Frontal cortex (tissue), 4 donors: ENCODE results near the gene ZNF613. TPM values are rescaled to one million over a fixed set of nuclear protein-coding genes. Genes with fewer than 3 reads are reported as not detected.
A peak's percentile ranks its signal among the peaks of the same experiment; 100 is the strongest.
"Not testable (repeated sequence)": the region's sequence is repeated elsewhere in the genome, so short reads cannot be mapped to it uniquely, and the experiment has no call there.

Source experiments
- DNase-seq, 2 donors: peaks; one replicate each; pipeline ENCODE4 v3.0.0; 2012; ENCODE audit warnings: low spot score in 2 of 2
- FAIRE-seq: peaks from 2 replicates; lab custom pipeline; 2012; peaks lifted over from hg19 to GRCh38; lab: Jason Lieb, UNC
- total RNA-seq: library from RNA; depleted of rRNA; stranded (reverse); fragments of >200 nt; gene quantifications from one replicate; pipeline ENCODE4 v1.2.3, GENCODE V29; 2014
- donor health status: control.
- donor health status: control.
- donor health status: control.

ZNF613 gene
- total RNA-seq = 10.6 TPM

DNA sequence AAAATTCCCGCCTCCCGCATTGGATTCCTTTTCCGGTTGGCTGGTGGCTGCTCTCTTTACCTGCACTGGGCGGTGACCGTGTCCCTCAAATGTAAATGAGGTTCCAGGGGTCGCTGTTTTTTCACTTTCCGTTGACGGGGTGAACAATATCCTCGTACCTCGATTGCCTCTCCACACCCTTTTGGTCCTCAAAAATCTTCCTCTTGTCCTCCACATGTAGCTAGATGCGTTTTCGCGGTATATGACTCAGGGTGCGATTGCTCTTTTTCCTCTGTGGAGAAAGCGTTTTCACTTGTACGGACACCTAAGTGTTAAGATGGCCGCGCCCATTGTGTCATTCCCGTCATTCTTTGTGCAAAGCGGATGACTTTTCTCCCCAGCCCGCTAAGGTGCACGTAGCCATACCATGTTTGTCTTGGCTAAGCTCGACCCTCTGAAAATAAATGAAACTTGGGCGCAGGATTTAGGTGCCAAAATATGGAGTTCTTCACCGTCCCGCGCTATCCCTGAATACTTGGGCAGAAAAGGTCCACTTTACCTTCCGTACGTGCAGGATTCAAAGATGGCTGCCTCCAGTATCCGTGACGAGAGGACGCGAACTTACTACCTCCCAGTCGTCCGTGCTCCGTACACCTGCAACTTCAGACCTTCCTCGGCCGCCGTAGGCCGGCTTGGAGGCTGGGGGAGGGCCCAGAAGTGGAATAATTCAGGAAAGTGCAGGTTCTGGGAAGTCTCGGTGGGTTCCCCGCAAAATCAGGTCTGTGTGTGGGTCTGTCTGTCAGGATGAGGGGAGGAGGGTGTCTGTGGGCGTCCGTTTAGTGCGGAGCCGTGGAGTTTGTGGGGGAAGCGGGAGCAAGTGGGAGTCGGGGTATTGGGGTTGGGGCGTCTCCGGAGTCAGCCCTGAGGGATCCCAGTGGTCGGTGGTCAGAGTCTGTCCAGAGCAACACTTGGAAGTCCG, at the start of gene ZNF613:
Gene ZNF613, plus strand, starts transcription at position 689 of the 958 bp plus-strand sequence. CDS start 8,749 bp downstream, outside the sequence.
- peak; percentile 60 to 80 for DNase-seq
- no peak for FAIRE-seq

DNA sequence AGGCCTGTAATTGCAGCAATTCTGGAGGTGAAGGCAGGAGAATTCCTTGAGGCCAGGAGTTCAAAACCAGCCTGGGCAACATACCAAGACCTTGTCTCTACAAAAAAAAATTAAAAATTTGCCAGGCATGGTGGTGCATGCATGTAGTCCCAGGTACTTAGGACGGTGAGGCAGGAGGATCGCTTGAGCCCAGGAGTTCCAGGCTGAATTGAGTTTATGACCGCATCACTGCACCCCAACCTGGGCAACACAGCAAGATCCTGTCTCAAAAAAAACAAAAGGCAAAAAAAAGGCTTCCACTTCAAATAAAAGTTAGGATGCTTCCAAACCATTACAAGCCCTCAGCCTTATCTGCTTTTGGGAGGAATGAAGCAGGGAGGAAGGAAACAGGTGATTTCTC, 44.8 kb upstream of the ZNF613 start:
- no peak for FAIRE-seq
- no peak for DNase-seq

- FAIRE-seq = no peak
- no peak for DNase-seq
Observed at GRCh38 chr19:51884713-51885112, 42.6 kb upstream of the ZNF613 start.

DNA sequence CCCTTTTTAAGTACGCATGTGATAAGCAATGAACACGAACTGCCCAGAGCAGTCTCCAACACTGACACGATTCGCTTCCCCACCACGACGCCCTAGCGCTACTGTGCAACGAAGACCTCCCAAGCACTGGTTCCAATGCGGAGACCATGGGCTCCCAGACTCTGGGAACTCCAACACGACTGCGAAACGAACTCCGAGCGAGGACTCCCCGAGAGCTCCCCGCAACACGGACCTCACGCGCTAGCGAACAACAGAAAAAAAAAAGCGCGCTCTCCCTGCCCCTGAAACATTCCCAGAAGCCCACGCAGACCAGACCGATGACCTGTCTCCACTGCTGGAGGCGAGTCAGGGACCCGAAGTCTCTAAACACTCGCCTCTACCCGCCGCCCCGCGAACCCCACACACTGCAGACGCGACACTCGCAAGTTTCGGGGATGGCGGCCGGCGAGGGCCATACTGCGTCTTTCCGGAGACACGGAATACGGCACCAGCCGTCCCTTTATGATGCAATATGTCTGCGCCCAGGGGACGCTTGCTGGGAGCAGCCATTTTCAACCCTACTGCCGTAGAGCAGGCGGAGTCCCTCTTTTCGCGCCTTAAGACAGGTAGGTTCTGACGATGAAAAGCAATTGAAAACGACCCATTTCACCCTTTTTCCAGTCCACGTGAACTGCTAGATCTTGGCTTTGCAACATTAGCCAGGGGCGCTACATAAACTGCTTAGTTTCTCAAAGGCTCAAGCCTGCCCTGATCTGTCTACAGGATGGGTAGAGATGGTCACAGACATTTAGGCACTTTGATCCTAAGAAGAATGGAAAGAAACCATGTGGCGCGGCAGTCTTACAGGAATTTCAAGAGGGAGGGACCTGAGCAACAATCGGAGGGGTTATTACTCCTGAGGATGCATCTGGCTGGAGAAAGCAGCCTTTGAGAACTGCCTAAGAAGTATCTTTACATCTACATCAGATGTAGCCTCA, 39.5 kb upstream of the ZNF613 start, which contains the start of gene ZNF577:
Gene ZNF577, minus strand, starts transcription at position 430 of the 977 bp plus-strand sequence. CDS start 7,569 bp downstream, outside the sequence.
- FAIRE-seq = no peak

GRCh38 chr19:51889934-51890333, 37.3 kb upstream of the ZNF613 start:
- DNase-seq = no peak
- FAIRE-seq = no peak

More for the DNA sequence above, 39.5 kb upstream of the ZNF613 start, which contains the start of gene ZNF577:
- DNase-seq = peak; percentile 51 to 69

GRCh38 chr19:51891193-51891747, 36.0 kb upstream of the ZNF613 start:
- no peak for DNase-seq
- no peak for FAIRE-seq

GRCh38 chr19:51901860-51902259, 25.4 kb upstream of the ZNF613 start:
- no peak for DNase-seq
- no peak for FAIRE-seq

DNA sequence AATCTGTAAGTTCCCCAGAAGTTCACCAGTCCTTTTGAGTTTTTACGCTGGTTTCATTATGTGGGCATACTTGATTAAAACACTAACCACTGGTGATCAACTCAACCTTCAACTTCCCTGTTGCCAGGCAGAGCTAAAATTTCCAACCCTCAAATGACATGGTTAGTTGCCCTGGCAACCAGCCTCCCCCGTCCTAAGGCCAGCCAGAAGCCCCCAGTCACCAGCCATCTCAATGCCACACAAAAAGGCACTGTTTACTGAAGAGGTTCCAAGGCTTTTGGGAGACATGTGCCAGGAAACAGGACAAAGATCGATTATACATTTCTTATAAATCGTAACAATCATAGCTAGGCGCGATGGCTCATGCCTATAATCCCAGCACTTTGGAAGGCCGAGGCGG, 24.1 kb upstream of the ZNF613 start:
- no peak for DNase-seq
- FAIRE-seq = no peak

DNA sequence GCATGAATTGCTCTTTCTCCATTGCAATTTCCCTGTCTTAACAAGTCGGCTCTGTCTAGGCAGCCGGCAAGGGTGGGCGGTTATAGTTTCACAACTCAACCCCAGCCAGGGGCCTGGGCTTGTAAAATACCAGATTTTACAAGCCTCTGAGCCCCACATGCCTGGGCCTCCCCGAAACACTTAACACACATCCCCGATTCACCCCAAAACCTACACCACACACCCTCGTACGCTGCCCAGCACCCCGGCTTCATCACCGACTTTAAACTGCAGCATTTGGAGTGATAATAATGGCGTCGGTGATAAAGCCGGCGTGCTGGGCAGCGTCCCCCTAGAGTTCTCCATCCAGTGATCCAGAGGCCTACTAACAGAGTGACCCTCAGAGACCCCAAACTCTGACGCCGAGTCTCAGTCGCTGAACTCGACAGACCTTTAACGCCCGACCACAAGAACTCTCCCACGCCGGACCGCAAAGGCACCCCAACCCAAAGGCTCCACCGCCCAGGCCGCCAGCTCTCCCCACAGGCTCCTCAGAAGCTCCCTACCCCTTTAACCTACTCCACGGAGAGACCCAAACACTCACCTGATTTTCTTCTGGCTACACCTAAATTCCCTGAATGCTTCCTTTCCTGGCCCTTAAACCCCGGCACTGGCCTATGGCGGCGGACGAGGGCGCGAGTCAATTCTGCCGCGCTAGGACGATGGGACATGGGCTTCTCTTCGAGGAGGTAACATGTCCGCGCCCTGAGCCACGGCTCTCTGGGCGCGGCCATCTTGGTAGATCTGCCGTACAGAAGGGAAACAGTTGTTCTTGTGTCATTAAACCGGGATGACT, 22.7 kb upstream of the ZNF613 start, which contains the start of gene ZNF649:
Gene ZNF649, minus strand, starts transcription at position 687 of the 835 bp plus-strand sequence. CDS start 4,910 bp downstream, outside the sequence.
- FAIRE-seq = no peak
- peak; percentile 44 to 73 for DNase-seq

GRCh38 chr19:51905206-51905605, 22.1 kb upstream of the ZNF613 start:
- FAIRE-seq (no peak), DNase-seq (no peak)

DNA sequence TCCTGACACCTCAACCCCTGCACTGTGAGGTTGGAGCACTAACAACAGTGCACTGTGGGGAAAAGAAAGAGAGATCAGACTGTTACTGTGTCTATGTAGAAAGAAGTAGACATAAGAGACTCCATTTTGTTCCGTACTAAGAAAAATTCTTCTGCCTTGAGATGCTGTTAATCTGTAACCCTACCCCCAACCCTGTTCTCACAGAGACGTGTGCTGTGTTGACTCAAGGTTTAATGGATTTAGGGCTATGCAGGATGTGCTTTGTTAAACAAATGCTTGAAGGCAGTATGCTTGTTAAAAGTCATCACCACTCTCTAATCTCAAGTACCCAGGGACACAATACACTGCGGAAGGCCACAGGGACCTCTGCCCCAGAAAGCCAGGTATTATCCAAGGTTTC, 21.6 kb upstream of the ZNF613 start:
- FAIRE-seq, DNase-seq: not testable (repeated sequence)

DNA sequence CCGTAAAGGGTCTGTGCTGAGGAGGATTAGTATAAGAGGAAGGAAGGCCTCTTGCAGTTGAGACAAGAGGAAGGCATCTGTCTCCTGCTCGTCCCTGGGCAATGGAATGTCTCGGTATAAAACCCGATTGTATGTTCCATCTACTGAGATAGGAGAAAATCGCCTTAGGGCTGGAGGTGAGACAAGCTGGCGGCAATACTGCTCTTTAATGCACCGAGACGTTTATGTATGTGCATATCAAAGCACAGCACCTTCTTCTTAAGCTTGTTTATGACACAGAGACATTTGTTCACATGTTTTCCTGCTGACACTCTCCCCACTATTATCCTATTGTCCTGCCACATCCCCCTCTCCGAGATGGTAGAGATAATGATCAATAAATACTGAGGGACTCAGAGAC, 21.2 kb upstream of the ZNF613 start:
- not testable (repeated sequence) for DNase-seq, FAIRE-seq

GRCh38 chr19:51907981-51908380, 19.3 kb upstream of the ZNF613 start:
- not testable (repeated sequence) for FAIRE-seq, DNase-seq

DNA sequence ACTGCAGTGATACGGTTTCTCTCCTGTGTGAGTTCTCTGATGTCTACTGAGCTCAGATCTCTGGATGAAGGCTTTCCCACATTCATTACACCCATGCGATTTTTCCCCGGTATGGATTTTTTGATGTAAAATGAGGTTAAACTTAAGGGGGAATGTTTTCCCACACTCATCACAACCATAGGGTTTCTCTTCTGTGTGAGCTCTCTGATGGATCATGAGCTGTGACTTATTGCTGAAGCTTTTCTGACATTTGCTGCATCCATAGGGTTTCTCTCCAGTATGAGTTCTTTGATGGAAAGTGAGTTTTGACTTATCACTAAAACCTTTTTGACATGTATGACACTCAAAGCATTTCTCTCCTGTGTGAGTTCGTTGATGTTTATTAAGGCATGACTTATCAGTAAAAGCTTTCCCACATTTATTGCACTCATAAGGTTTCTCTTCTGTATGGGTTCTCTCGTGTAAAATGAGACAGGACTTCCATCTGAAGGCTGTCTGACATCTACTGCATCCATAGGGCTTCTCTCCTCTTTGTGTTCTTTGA, 11.9 kb upstream of the ZNF613 start:
- no peak for DNase-seq
- FAIRE-seq = no peak

DNA sequence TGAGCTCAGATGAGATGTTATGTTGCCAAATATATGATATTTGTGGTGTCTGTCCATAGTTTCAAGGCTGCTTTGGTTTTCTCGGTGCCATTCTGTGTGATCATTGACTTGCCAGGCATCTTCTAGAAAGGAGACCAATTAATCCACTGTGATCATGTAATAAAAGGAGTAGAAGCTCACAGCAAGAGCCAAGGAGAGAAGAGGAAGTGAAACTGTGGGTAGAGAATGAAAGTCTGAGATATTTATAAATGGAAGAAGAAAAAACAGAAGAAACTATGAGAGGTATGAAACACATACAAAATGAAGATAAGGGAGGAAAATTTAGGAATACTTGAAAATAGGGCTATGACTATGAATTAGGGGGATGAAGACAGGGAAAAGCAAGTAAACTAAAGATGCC, 11.1 kb upstream of the ZNF613 start:
- FAIRE-seq = no peak

GRCh38 chr19:51919606-51920005, 7.7 kb upstream of the ZNF613 start:
- FAIRE-seq (no peak), DNase-seq (no peak)

More for the DNA sequence above, 11.1 kb upstream of the ZNF613 start:
- DNase-seq = no peak

DNA sequence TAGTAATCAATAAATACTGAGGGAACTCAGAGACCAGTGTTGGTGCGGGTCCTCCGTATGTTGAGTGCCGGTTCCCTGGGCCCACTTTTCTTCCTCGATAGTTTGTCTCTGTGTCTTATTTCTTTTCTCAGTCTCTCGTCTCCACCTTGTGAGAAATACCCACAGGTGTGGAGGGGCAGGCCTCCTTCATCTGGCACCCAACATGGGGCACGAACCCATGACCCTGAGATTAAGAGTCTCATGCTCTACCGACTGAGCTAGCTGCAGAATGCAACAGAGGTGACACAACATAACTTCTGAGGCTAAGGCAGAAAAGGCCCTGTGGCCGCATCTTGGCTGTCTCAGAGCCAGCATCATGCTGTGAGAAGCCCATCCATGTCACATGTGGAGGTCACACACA, 5.3 kb upstream of the ZNF613 start:
- DNase-seq (no peak), FAIRE-seq (no peak)

DNA sequence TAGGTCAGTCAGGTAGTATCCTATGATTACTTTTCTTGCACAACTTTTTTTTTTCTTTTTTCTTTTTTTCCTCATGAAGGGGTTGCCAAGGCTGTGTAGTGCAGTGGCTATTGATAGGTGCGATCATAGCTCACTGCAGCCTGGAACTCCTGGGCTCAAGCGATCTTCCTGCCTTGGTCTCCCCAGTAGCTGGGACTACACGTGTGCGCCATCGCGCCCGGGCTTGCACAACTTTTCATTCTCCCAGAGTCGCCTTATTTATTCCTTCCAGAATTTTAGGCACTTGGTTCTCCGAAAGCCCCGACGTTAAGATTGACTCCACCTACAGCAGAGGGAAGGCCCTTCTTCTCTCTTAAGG, 867 bp upstream of the ZNF613 start:
- no peak for DNase-seq
- no peak for FAIRE-seq

GRCh38 chr19:51927859-51928258, 587 bp downstream of the ZNF613 start:
- FAIRE-seq (no peak), DNase-seq (no peak)
